ENCODE results near the gene WDR18.

GRCh38 chr19:1032264-1032867 lies 48.2 kb downstream of the WDR18 start:
- TF ChIP-seq CTCF (IDR thresholded peaks at IDR 0.05): no peak
- TF ChIP-seq POLR2A (IDR thresholded peaks at IDR 0.05): no peak

All from thyroid gland (tissue), 4 donors.